GM19099 (cell line): ENCODE results near the gene BUB1B.

Experiments used
- POLR2A ChIP-seq: IDR thresholded peaks from 3 replicates; pipeline ENCODE4 v1.6.1; 2011; ENCODE audit warnings: low read depth; ENCODE audit not compliant: insufficient read length; ENCODE audit errors: extremely low read depth

Gene BUB1B, protein sequence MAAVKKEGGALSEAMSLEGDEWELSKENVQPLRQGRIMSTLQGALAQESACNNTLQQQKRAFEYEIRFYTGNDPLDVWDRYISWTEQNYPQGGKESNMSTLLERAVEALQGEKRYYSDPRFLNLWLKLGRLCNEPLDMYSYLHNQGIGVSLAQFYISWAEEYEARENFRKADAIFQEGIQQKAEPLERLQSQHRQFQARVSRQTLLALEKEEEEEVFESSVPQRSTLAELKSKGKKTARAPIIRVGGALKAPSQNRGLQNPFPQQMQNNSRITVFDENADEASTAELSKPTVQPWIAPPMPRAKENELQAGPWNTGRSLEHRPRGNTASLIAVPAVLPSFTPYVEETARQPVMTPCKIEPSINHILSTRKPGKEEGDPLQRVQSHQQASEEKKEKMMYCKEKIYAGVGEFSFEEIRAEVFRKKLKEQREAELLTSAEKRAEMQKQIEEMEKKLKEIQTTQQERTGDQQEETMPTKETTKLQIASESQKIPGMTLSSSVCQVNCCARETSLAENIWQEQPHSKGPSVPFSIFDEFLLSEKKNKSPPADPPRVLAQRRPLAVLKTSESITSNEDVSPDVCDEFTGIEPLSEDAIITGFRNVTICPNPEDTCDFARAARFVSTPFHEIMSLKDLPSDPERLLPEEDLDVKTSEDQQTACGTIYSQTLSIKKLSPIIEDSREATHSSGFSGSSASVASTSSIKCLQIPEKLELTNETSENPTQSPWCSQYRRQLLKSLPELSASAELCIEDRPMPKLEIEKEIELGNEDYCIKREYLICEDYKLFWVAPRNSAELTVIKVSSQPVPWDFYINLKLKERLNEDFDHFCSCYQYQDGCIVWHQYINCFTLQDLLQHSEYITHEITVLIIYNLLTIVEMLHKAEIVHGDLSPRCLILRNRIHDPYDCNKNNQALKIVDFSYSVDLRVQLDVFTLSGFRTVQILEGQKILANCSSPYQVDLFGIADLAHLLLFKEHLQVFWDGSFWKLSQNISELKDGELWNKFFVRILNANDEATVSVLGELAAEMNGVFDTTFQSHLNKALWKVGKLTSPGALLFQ

DNA sequence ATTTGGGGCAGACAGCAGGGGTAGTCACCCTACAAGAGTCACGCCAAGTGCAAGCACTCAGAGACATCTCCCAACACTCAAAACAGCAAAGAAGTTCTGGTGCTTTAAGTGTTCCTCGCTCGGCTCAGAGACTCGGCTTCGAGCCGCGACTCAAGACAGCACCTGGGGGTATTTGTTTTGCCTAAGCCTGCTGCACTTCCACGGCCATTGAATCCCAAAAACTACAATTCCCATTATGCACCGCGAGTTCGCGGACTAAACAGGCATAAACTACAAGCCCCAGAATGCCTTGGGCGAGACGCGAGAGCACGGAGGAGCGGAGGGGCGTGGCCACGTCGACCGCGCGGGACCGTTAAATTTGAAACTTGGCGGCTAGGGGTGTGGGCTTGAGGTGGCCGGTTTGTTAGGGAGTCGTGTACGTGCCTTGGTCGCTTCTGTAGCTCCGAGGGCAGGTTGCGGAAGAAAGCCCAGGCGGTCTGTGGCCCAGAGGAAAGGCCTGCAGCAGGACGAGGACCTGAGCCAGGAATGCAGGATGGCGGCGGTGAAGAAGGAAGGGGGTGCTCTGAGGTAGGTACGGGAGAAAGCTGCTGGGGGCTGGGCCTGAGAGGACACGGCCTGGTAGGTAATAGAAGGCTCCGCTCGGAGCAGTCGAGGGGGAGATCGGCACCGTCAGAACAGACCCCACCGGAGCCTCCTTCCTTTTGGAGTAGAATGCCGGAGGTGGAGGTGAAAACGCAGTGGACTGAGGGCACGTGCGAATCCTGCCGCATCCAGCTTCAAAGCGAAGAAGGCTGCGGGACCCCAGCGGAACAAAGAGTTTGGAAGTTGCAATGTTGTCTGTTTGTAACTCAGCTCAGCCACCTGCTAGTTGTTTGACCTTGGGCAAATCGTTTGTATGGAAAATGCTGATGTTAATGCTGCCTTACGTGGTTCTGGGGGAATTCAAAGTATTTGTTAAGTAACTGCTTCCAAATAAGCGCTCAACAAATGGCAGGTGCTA lies at the start of gene BUB1B:
Gene BUB1B, plus strand, starts transcription at position 381 of the 1,000 bp plus-strand sequence. Its CDS starts 152 bp downstream, at position 533.
- peak; percentile 80 for TF ChIP-seq POLR2A

- TF ChIP-seq POLR2A, result no peak
Observed at GRCh38 chr15:40111888-40112287, 49.0 kb upstream of the BUB1B start.

- TF ChIP-seq POLR2A, result no peak
Observed at GRCh38 chr15:40112789-40113188, 48.1 kb upstream of the BUB1B start.

GRCh38 chr15:40114218-40114617 lies 46.7 kb upstream of the BUB1B start:
- no peak for TF ChIP-seq POLR2A

GRCh38 chr15:40115670-40116093 lies 45.2 kb upstream of the BUB1B start:
- peak; percentile 50 for TF ChIP-seq POLR2A

- TF ChIP-seq POLR2A, result no peak
Observed at GRCh38 chr15:40118473-40118872, 42.4 kb upstream of the BUB1B start.

- TF ChIP-seq POLR2A, result no peak
Observed at GRCh38 chr15:40121911-40122638, 38.8 kb upstream of the BUB1B start.

DNA sequence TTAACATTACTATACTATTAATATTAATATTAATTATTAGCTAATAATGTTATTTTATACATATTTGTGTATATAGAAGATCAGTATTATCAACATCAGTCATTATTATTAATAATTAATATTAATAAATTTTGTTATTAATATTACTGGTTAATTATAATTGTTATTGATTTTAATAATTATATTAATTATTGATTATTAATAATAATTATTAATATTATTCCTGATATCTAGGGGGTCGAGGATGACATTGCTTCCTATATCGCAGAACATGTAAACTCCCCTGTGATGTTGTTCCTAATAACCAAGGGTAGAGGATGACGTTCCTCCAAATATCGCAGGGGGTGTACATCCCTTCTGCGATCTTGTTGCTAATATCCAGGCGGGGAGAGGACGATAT lies 34.9 kb upstream of the BUB1B start:
- TF ChIP-seq POLR2A, result no peak

GRCh38 chr15:40128766-40129660 lies 31.9 kb upstream of the BUB1B start:
- TF ChIP-seq POLR2A, result no peak

- TF ChIP-seq POLR2A, result no peak
Observed at GRCh38 chr15:40130118-40130517, 30.8 kb upstream of the BUB1B start.

DNA sequence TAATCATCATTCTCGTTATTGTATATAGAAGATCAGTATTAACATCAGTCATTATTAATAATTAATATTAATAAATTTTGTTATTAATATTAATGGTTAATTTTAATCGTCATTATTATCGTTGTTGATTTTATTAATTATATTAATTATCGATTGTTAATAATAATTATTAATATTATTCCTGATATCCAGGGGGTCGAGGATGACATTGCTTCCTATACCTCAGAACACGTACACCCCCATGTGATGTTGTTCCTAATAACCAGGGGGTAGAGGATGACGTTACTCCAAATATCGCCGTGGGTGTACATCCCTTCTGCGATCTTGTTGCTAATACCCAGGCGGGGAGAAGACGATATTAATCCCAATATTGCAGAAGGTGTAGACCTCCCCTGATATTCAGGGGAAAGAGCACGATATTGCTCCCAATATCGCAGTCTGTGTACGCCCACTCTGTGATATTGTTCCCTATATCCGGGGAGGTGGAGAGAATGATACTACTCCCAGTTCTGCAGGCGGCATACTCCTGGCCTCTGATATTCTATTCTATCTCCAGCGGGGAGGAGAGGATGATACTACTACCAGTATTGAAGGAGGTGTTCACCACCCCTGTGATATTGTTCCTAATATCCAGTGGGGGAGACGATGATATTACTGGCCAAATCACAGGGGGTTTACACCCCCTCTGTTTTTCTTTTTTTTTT lies 29.9 kb upstream of the BUB1B start:
- TF ChIP-seq POLR2A, result no peak

GRCh38 chr15:40133544-40133943 lies 27.3 kb upstream of the BUB1B start:
- no peak for TF ChIP-seq POLR2A
